HepG2 (cell line): ENCODE data around the gene PLEKHG5. TPM values are rescaled to one million over a fixed set of nuclear protein-coding genes. Genes with fewer than 3 reads are reported as not detected.

ENCODE experiments used
- ATF7-NPFF ChIP-seq: sonication (generic); formaldehyde crosslinking; IDR thresholded peaks from 2 replicates; pipeline ENCODE4 v1.8.1; 2023; ENCODE audit warnings: mild to moderate bottlenecking, low read depth, missing genetic modification reagents, moderate library complexity
- FOXK1 ChIP-seq: sonication (generic); formaldehyde crosslinking; IDR thresholded peaks from 2 replicates; pipeline ENCODE4 v1.4.0; 2020; ENCODE audit warnings: low read depth, missing genetic modification reagents, borderline replicate concordance
- KDM4B ChIP-seq: sonication (generic); formaldehyde crosslinking; IDR thresholded peaks from 2 replicates; pipeline ENCODE4 v1.4.0; 2020; ENCODE audit warnings: missing genetic modification reagents
- TOPORS ChIP-seq: sonication (generic); formaldehyde crosslinking; IDR thresholded peaks from 2 replicates; pipeline ENCODE4 v1.8.0; 2023; ENCODE audit warnings: mild to moderate bottlenecking, missing genetic modification reagents
- USF2 ChIP-seq, 2 experiments: sonication (generic) in 1 of 2; formaldehyde crosslinking in 1 of 2; IDR thresholded peaks; 2 replicates each; pipeline versions ENCODE4 v1.5.1 to v1.6.1; 2011 to 2020; ENCODE audit warnings: borderline replicate concordance in 1 of 2, low read depth in 1 of 2, low read length in 1 of 2, mild to moderate bottlenecking in 1 of 2, missing genetic modification reagents in 1 of 2, moderate library complexity in 1 of 2
- YEATS4 ChIP-seq: sonication (generic); formaldehyde crosslinking; IDR thresholded peaks from 2 replicates; pipeline ENCODE4 v1.4.0; 2020; ENCODE audit warnings: missing genetic modification reagents, borderline replicate concordance
- ZFAT ChIP-seq: sonication (generic); formaldehyde crosslinking; conservative IDR thresholded peaks from 2 replicates; pipeline ENCODE4 v1.8.1; 2023; ENCODE audit warnings: missing genetic modification reagents, inconsistent platforms
- ZHX1 ChIP-seq: sonication (generic); formaldehyde crosslinking; IDR thresholded peaks from 2 replicates; pipeline ENCODE4 v1.8.1; 2022; ENCODE audit warnings: low read depth, mild to moderate bottlenecking, missing genetic modification reagents
- ZNF589 ChIP-seq: sonication (generic); formaldehyde crosslinking; conservative IDR thresholded peaks from 2 replicates; pipeline ENCODE4 v1.8.0; 2022; ENCODE audit warnings: mild to moderate bottlenecking, moderate library complexity, missing genetic modification reagents
- ZNF720 ChIP-seq: sonication (generic); formaldehyde crosslinking; IDR thresholded peaks from 2 replicates; pipeline ENCODE4 v1.4.0; 2020; ENCODE audit warnings: missing genetic modification reagents
- ZNF746 ChIP-seq: sonication (generic); formaldehyde crosslinking; IDR thresholded peaks from 2 replicates; pipeline ENCODE4 v1.8.0; 2022; ENCODE audit warnings: mild to moderate bottlenecking, missing genetic modification reagents
- polyA plus RNA-seq, 8 experiments: library from polyadenylated mRNA; depleted of rRNA in 3 of 8; stranded (reverse) in 7 of 8; unstranded in 1 of 8; fragments of >200 nt; fragmentation: Illumina TruSeq in 4 of 8; extraction: Trizol in 4 of 8; gene quantifications; 2 replicates each; pipeline versions ENCODE4 v1.2.1 to v1.2.3, GENCODE V29; 2011 to 2016; ENCODE audit warnings: low read depth in 4 of 8, missing spikeins in 1 of 8, mixed read lengths in 1 of 8; ENCODE audit not compliant: insufficient read depth in 1 of 8
- total RNA-seq, 5 experiments: library from RNA; depleted of rRNA; stranded (reverse); fragments of >200 nt; fragmentation: Illumina TruSeq; extraction: Trizol; gene quantifications; 2 replicates each; pipeline ENCODE4 v1.2.3, GENCODE V29; 2016; ENCODE audit warnings: low read depth in 1 of 5
- TF ChIP-seq, protein P1 (sequence below): sonication (generic); formaldehyde crosslinking; IDR thresholded peaks from 2 replicates; pipeline ENCODE4 v1.8.1; 2022; ENCODE audit warnings: mild to moderate bottlenecking, missing genetic modification reagents
- TF ChIP-seq, protein P2 (sequence below), 2 experiments: IDR thresholded peaks; 2 replicates each; pipeline ENCODE4 v1.6.1; 2011 to 2012; ENCODE audit warnings: low read length in 2 of 2, borderline replicate concordance in 1 of 2, low read depth in 1 of 2, mild to moderate bottlenecking in 1 of 2, moderate library complexity in 1 of 2
- TF ChIP-seq, protein P3 (sequence below): sonication (generic); formaldehyde crosslinking; IDR thresholded peaks from 2 replicates; pipeline ENCODE4 v1.5.1; 2020; ENCODE audit warnings: mild to moderate bottlenecking, moderate library complexity, missing genetic modification reagents

The PLEKHG5 gene
- total and polyA plus RNA-seq, 2 of the 13 experiments (the other 11 are each of a cell fraction or from before 2014, with no cell fraction given) = 1.9 to 3.5 TPM

DNA sequence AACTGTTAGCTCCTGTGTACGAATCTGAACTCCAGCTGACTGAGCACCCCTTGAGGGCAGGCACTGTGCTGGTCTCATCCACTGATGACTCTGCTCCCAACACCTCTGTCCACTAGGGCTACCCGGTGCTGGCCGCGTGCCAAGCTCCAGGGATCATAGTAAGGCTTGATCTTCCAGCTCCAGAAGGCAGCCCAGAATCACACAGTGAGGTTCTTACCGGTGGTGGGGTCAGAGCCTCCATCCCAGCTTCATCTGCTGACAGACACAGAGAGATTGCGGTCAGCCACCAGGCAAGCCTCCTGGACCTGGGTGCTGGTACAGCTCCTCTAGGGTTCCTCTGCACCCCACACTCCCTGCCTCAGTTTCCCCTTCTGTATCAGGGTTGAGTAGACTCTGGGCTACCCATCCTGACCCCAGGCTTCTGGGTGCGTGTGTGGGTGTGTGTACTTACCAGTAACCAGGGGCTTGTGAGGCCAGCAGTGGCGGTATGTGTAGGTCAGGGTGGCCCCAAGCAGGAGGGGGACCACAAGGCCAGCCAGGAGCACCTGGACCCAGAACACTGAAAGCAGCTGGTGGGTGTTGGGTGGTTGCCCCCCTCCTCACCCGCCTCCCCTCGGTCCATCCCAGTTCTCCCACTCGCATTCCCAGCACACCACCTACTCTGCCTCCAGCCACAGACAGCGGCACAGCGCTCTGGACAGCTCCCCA, 28.9 kb downstream of the PLEKHG5 start (continued):
- TF ChIP-seq, protein P1, sequence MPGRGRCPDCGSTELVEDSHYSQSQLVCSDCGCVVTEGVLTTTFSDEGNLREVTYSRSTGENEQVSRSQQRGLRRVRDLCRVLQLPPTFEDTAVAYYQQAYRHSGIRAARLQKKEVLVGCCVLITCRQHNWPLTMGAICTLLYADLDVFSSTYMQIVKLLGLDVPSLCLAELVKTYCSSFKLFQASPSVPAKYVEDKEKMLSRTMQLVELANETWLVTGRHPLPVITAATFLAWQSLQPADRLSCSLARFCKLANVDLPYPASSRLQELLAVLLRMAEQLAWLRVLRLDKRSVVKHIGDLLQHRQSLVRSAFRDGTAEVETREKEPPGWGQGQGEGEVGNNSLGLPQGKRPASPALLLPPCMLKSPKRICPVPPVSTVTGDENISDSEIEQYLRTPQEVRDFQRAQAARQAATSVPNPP (CRISPR knock-in tag) = no peak
- TF ChIP-seq USF2 (IDR thresholded peaks at IDR 0.05; ENCODE audit: low read depth, low read length) = 0 out of 2 replicates have a peak, but pooled peaks have one; percentile 20
- no peak for TF ChIP-seq USF2 (CRISPR knock-in tag; IDR thresholded peaks at IDR 0.05; ENCODE audit: borderline replicate concordance)
- TF ChIP-seq, protein P2, sequence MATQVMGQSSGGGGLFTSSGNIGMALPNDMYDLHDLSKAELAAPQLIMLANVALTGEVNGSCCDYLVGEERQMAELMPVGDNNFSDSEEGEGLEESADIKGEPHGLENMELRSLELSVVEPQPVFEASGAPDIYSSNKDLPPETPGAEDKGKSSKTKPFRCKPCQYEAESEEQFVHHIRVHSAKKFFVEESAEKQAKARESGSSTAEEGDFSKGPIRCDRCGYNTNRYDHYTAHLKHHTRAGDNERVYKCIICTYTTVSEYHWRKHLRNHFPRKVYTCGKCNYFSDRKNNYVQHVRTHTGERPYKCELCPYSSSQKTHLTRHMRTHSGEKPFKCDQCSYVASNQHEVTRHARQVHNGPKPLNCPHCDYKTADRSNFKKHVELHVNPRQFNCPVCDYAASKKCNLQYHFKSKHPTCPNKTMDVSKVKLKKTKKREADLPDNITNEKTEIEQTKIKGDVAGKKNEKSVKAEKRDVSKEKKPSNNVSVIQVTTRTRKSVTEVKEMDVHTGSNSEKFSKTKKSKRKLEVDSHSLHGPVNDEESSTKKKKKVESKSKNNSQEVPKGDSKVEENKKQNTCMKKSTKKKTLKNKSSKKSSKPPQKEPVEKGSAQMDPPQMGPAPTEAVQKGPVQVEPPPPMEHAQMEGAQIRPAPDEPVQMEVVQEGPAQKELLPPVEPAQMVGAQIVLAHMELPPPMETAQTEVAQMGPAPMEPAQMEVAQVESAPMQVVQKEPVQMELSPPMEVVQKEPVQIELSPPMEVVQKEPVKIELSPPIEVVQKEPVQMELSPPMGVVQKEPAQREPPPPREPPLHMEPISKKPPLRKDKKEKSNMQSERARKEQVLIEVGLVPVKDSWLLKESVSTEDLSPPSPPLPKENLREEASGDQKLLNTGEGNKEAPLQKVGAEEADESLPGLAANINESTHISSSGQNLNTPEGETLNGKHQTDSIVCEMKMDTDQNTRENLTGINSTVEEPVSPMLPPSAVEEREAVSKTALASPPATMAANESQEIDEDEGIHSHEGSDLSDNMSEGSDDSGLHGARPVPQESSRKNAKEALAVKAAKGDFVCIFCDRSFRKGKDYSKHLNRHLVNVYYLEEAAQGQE (IDR thresholded peaks at IDR 0.05; ENCODE audit: borderline replicate concordance in 1 of 2, low read depth in 1 of 2, low read length in 2 of 2) = 0 out of 4 replicates have a peak, but pooled peaks of 1 of the 2 experiments have one; percentile 3
- TF ChIP-seq ZNF746 (CRISPR knock-in tag) = no peak
- peak; percentile 61; the same call in 1 of the 2 replicates for TF ChIP-seq ATF7-NPFF (CRISPR knock-in tag)
- TF ChIP-seq, protein P3, sequence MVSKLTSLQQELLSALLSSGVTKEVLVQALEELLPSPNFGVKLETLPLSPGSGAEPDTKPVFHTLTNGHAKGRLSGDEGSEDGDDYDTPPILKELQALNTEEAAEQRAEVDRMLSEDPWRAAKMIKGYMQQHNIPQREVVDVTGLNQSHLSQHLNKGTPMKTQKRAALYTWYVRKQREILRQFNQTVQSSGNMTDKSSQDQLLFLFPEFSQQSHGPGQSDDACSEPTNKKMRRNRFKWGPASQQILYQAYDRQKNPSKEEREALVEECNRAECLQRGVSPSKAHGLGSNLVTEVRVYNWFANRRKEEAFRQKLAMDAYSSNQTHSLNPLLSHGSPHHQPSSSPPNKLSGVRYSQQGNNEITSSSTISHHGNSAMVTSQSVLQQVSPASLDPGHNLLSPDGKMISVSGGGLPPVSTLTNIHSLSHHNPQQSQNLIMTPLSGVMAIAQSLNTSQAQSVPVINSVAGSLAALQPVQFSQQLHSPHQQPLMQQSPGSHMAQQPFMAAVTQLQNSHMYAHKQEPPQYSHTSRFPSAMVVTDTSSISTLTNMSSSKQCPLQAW (CRISPR knock-in tag) = 0 out of 2 replicates have a peak, but pooled peaks have one; percentile 26
- no peak for TF ChIP-seq ZFAT
- no peak for TF ChIP-seq YEATS4 (CRISPR knock-in tag)
- no peak for TF ChIP-seq ZNF720 (CRISPR knock-in tag)
- no peak; the same call in 1 of the 2 replicates for TF ChIP-seq TOPORS (CRISPR knock-in tag)
- TF ChIP-seq ZNF589 (CRISPR knock-in tag) = no peak; the same call in 1 of the 2 replicates
- no peak for TF ChIP-seq ZHX1 (CRISPR knock-in tag)
- no peak for TF ChIP-seq KDM4B (CRISPR knock-in tag)
- no peak for TF ChIP-seq FOXK1 (CRISPR knock-in tag)
